Panc1 (cell line): ENCODE data around the gene CEP104.

Source experiments
- CTCF ChIP-seq: fragments of 450-650 bp; IDR thresholded peaks from 2 replicates; pipeline ENCODE4 v1.5.1; 2017; ENCODE audit warnings: mild to moderate bottlenecking
- POLR2AphosphoS5 ChIP-seq: IDR thresholded peaks from 2 replicates; pipeline ENCODE4 v1.6.1; 2012; ENCODE audit warnings: mild to moderate bottlenecking, low read depth, low read length, moderate library complexity
- REST ChIP-seq, 2 experiments: IDR thresholded peaks; 2 replicates each; pipeline ENCODE4 v1.6.1; 2011 to 2012; ENCODE audit warnings: low read depth in 2 of 2, control low read depth in 1 of 2, low read length in 1 of 2, mild to moderate bottlenecking in 1 of 2, moderate library complexity in 1 of 2; ENCODE audit not compliant: insufficient read depth in 1 of 2
- SIN3A ChIP-seq: IDR thresholded peaks from 2 replicates; pipeline ENCODE4 v1.6.1; 2012; ENCODE audit warnings: low read depth, mild to moderate bottlenecking, low read length, moderate library complexity, borderline replicate concordance; ENCODE audit not compliant: insufficient read depth
- TCF7L2 ChIP-seq: IDR thresholded peaks from 2 replicates; pipeline ENCODE4 v1.6.1; 2011; ENCODE audit warnings: mild to moderate bottlenecking, low read depth, low read length, inconsistent platforms

GRCh38 chr1:3774276-3774945, 82.6 kb downstream of the CEP104 start:
- TF ChIP-seq SIN3A (no peak), POLR2AphosphoS5 (no peak), CTCF (no peak), REST (IDR thresholded peaks at IDR 0.05; ENCODE audit: insufficient read depth in 1 of 2, low read depth in 2 of 2, low read length in 1 of 2) (no peak), TCF7L2 (no peak)
